HG02678 (cell line): ENCODE data around the gene MAP1S.

Experiments
- ATAC-seq: cut with Tn5 transposase; IDR thresholded peaks from one replicate; pipeline ENCODE4 v1.9.1; 2021; ENCODE audit warnings: mild to moderate bottlenecking, moderate library complexity; ENCODE audit not compliant: unreplicated experiment

MAP1S gene

GRCh38 chr19:17718947-17719711 lies at the start of gene MAP1S:
MAP1S (plus strand) TSS chr19:17719480; CDS start chr19:17719503, 23 bp downstream.
- ATAC-seq = peak; percentile 82

GRCh38 chr19:17671906-17672305 lies 47.4 kb upstream of the MAP1S start:
- no peak for ATAC-seq

- no peak for ATAC-seq
Observed at GRCh38 chr19:17673937-17674799, 45.1 kb upstream of the MAP1S start.

- ATAC-seq = no peak
Observed at GRCh38 chr19:17676295-17676694, 43.0 kb upstream of the MAP1S start.

- no peak for ATAC-seq
Observed at GRCh38 chr19:17677002-17677401, 42.3 kb upstream of the MAP1S start.

GRCh38 chr19:17678836-17679235 lies 40.4 kb upstream of the MAP1S start:
- ATAC-seq = no peak

GRCh38 chr19:17679526-17680229 lies 39.6 kb upstream of the MAP1S start:
- no peak for ATAC-seq

GRCh38 chr19:17680230-17680722 lies 39.0 kb upstream of the MAP1S start:
- ATAC-seq = peak; percentile 40

- ATAC-seq = no peak
Observed at GRCh38 chr19:17681505-17682125, 37.7 kb upstream of the MAP1S start.

- ATAC-seq = no peak
Observed at GRCh38 chr19:17682273-17682672, 37.0 kb upstream of the MAP1S start.

GRCh38 chr19:17683078-17683477 lies 36.2 kb upstream of the MAP1S start:
- ATAC-seq = no peak

- ATAC-seq = no peak
Observed at GRCh38 chr19:17684256-17684655, 35.0 kb upstream of the MAP1S start.

GRCh38 chr19:17685451-17686022 lies 33.7 kb upstream of the MAP1S start:
- ATAC-seq = no peak

- ATAC-seq = no peak
Observed at GRCh38 chr19:17686023-17686521, 33.2 kb upstream of the MAP1S start.

- ATAC-seq = no peak
Observed at GRCh38 chr19:17686592-17687024, 32.7 kb upstream of the MAP1S start.

- ATAC-seq = no peak
Observed at GRCh38 chr19:17687141-17687856, 32.0 kb upstream of the MAP1S start.

GRCh38 chr19:17687857-17688784 lies 31.2 kb upstream of the MAP1S start, which contains the start of gene UNC13A:
UNC13A (minus strand) TSS chr19:17688354; CDS start chr19:17688199, 155 bp downstream.
- no peak for ATAC-seq

- ATAC-seq = no peak
Observed at GRCh38 chr19:17688853-17689595, 30.3 kb upstream of the MAP1S start.
